Vagina (tissue), 2 donors: Measurements from ENCODE around the gene GRK3.

Experiments
- POLR2A ChIP-seq, 2 donors: fragments of 450-650 bp; IDR thresholded peaks; one replicate each; pipeline ENCODE4 v1.6.1; 2017; ENCODE audit warnings: antibody characterized with exemption in 2 of 2, mild to moderate bottlenecking in 2 of 2, moderate library complexity in 2 of 2
- TF ChIP-seq, protein P1 (sequence below), 3 experiments: fragments of 450-650 bp in 2 of 3; fragments of 200-600 bp in 1 of 3; sonication (generic) in 1 of 3; IDR thresholded peaks; one replicate each; pipeline ENCODE4 v1.5.1; 2017 to 2019; ENCODE audit warnings: antibody characterized with exemption in 3 of 3, mild to moderate bottlenecking in 2 of 3, moderate library complexity in 2 of 3

GRCh38 chr22:25656724-25657123 is 92.2 kb downstream of the GRK3 start:
- TF ChIP-seq, protein P1, sequence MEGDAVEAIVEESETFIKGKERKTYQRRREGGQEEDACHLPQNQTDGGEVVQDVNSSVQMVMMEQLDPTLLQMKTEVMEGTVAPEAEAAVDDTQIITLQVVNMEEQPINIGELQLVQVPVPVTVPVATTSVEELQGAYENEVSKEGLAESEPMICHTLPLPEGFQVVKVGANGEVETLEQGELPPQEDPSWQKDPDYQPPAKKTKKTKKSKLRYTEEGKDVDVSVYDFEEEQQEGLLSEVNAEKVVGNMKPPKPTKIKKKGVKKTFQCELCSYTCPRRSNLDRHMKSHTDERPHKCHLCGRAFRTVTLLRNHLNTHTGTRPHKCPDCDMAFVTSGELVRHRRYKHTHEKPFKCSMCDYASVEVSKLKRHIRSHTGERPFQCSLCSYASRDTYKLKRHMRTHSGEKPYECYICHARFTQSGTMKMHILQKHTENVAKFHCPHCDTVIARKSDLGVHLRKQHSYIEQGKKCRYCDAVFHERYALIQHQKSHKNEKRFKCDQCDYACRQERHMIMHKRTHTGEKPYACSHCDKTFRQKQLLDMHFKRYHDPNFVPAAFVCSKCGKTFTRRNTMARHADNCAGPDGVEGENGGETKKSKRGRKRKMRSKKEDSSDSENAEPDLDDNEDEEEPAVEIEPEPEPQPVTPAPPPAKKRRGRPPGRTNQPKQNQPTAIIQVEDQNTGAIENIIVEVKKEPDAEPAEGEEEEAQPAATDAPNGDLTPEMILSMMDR (IDR thresholded peaks at IDR 0.05), result no peak
- no peak for TF ChIP-seq POLR2A (IDR thresholded peaks at IDR 0.05)
